Measurements from ENCODE around the gene TOX3. TPM values are rescaled to one million over a fixed set of nuclear protein-coding genes. Genes with fewer than 3 reads are reported as not detected.

The TOX3 gene
- total RNA-seq, 6 donors from 2014 or later, result 0.61 to 22.0 (median 4.9) TPM

DNA sequence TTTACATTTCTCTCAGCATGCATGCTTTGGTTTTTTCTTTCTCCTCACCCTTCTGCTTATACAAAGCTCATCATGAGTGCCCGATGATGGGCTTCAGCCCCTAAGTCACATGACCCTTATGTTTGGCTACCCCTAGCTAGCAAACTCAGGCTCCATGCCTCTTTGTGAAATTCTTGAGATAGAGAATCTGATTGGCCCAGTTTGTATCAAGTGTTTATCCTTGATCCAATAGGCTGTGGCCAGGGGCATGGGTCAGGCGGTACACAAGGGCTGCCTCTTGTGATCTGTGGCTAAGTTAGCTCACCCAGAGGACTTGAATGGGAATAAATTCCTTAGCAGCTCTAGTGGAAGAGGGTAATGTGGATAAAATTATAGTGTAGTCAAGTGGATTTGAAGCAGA, 11.5 kb upstream of the TOX3 start:
- Histone ChIP-seq H3K4me1 (peaks cover 0 to 5% (median 0%) of the 10 kb centered on the region in 4 donors), H3K27me3 (no peaks in the 10 kb centered on the region), H3K36me3 (no peaks in the 10 kb centered on the region), H3K27ac (no peak overlapping the region), H3K4me3 (no peak overlapping the region), H3K9me3 (no peaks in the 10 kb centered on the region)
- 77 to 87% methylated on average over 2 of the region's 2 CpGs for WGBS, 2 donors
- ATAC-seq (ENCODE audit: low FRiP score in 2 of 2) (no peak), DNase-seq (no peak)
- TF ChIP-seq POLR2AphosphoS5 (IDR thresholded peaks at IDR 0.05) (no peak), POLR2A (IDR thresholded peaks at IDR 0.05) (no peak)
- TF ChIP-seq, protein P1, sequence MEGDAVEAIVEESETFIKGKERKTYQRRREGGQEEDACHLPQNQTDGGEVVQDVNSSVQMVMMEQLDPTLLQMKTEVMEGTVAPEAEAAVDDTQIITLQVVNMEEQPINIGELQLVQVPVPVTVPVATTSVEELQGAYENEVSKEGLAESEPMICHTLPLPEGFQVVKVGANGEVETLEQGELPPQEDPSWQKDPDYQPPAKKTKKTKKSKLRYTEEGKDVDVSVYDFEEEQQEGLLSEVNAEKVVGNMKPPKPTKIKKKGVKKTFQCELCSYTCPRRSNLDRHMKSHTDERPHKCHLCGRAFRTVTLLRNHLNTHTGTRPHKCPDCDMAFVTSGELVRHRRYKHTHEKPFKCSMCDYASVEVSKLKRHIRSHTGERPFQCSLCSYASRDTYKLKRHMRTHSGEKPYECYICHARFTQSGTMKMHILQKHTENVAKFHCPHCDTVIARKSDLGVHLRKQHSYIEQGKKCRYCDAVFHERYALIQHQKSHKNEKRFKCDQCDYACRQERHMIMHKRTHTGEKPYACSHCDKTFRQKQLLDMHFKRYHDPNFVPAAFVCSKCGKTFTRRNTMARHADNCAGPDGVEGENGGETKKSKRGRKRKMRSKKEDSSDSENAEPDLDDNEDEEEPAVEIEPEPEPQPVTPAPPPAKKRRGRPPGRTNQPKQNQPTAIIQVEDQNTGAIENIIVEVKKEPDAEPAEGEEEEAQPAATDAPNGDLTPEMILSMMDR (IDR thresholded peaks at IDR 0.05), result no peak

DNA sequence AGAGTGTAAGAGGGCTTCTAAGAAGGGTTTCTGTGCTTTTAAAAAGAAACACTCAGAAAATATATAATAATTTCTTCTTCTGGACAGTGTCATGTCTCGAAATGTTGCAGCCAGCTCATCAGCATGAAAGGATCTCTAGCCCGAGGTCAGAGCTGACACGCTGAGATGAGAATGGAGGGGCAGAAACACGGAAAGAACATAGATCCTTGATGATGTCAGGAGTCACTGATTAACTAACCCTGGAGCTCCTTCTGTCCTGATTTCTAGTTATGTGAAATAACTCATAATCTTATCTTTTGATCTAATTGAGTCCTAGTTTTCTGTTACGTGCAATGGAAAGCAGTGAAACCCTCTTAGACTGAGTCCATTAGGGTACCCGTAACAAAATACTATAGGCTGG, 10.3 kb upstream of the TOX3 start:
- H3K36me3 ChIP-seq, result no peaks in the 10 kb centered on the region
- no peak for ATAC-seq (ENCODE audit: low FRiP score in 2 of 2)
- peaks cover 0 to 10% (median 3%) of the 10 kb centered on the region in 4 donors for H3K4me1 ChIP-seq
- no peak for DNase-seq
- WGBS, 2 donors, result 69 to 79% methylated on average over 6 of the region's 6 CpGs
- H3K27ac ChIP-seq, result no peak overlapping the region
- H3K27me3 ChIP-seq, result no peaks in the 10 kb centered on the region
- H3K4me3 ChIP-seq, result no peak overlapping the region
- TF ChIP-seq, protein P1 (IDR thresholded peaks at IDR 0.05), result no peak
- TF ChIP-seq EP300 (IDR thresholded peaks at IDR 0.05), result no peak
- TF ChIP-seq POLR2AphosphoS5 (IDR thresholded peaks at IDR 0.05), result no peak
- H3K9me3 ChIP-seq, result no peaks in the 10 kb centered on the region

DNA sequence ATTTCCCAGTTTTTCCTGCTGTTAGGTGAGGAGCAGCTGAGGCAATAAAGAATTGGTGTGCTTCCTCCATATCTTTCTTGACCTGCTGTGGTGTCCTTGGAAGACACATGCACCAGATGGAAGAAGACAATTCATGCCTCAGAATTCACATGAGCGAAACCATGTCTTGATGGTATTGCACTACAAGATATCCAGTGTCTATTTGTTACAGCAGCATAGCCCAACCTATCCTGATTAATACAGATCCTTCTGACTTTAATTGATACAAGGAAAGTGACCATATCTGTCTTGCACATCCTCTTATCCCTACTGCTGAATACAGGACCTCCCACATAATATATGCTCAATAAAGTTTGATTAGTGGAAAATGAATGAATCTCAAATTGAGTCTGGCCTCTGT, 9.1 kb upstream of the TOX3 start:
- ATAC-seq (ENCODE audit: low FRiP score in 2 of 2) (no peak), DNase-seq (no peak)
- H3K4me3 ChIP-seq, result no peak overlapping the region
- no peak for TF ChIP-seq POLR2A (IDR thresholded peaks at IDR 0.05)
- TF ChIP-seq, protein P1 (IDR thresholded peaks at IDR 0.05), result no peak
- TF ChIP-seq EP300 (IDR thresholded peaks at IDR 0.05), result no peak
- no peak for TF ChIP-seq POLR2AphosphoS5 (IDR thresholded peaks at IDR 0.05)
- 83 to 86% methylated on average over 1 of the region's 1 CpG for WGBS, 2 donors
- H3K27me3 ChIP-seq, result no peaks in the 10 kb centered on the region
- H3K4me1 ChIP-seq, result peaks cover 0 to 8% (median 4%) of the 10 kb centered on the region in 4 donors
- H3K27ac ChIP-seq, result no peak overlapping the region
- no peaks in the 10 kb centered on the region for H3K9me3 ChIP-seq
- H3K36me3 ChIP-seq, result no peaks in the 10 kb centered on the region

DNA sequence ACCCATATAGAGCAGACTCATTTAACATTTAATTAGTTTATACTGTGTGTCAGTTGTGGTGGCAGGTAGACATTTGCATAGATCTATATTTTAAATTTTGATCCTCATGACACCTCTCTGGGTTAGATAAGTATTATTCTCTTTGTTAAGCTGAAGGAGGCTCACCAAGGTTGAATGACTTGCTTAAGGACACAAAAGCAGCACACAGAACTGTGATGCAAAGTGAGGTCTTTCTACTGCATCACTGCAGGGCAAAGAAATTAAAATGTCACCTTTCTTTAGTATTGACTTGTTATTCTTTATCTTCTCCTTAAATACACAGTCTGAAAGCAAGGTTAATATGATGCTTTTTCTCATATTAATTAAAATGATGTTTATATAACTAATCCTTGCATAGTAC, 8.6 kb upstream of the TOX3 start:
- H3K27me3 ChIP-seq, result no peaks in the 10 kb centered on the region
- ATAC-seq (ENCODE audit: low FRiP score in 2 of 2) (no peak), DNase-seq (no peak)
- H3K36me3 ChIP-seq, result no peaks in the 10 kb centered on the region
- H3K4me1 ChIP-seq, result peaks cover 0 to 8% (median 4%) of the 10 kb centered on the region in 4 donors
- no peaks in the 10 kb centered on the region for H3K9me3 ChIP-seq
- no peak overlapping the region for H3K27ac ChIP-seq
- no peak overlapping the region for H3K4me3 ChIP-seq
- TF ChIP-seq POLR2A (IDR thresholded peaks at IDR 0.05) (no peak), POLR2AphosphoS5 (IDR thresholded peaks at IDR 0.05) (no peak), EP300 (IDR thresholded peaks at IDR 0.05) (no peak)
- TF ChIP-seq, protein P1 (IDR thresholded peaks at IDR 0.05), result no peak

DNA sequence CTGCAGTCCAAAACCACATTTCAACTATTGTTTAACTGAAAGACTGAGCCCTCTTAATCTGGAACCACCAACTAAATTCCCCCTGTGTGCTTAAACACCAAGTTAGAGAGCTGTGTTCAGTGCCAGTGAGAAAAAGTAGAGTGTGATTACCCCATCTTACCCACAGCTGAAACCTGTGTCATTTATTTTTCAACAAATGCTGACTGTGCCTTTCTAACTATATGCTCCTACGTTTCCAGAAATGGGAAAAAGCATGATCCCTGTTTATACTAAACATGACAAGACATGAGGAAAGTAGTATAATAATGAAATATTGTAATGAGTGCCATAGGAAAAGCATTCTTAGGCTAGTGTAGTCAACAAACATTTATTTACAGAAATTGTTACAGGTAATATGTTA, 7.4 kb upstream of the TOX3 start:
- Histone ChIP-seq H3K27ac (no peak overlapping the region), H3K27me3 (no peaks in the 10 kb centered on the region), H3K4me3 (no peak overlapping the region), H3K36me3 (no peaks in the 10 kb centered on the region), H3K4me1 (peaks cover 0 to 8% (median 4%) of the 10 kb centered on the region in 4 donors), H3K9me3 (no peaks in the 10 kb centered on the region)
- WGBS, 2 donors, result 63 to 70% methylated on average over 1 of the region's 1 CpG
- TF ChIP-seq POLR2AphosphoS5 (IDR thresholded peaks at IDR 0.05) (no peak), EP300 (IDR thresholded peaks at IDR 0.05) (no peak), POLR2A (IDR thresholded peaks at IDR 0.05) (no peak)
- TF ChIP-seq, protein P1 (IDR thresholded peaks at IDR 0.05), result no peak
- no peak for DNase-seq
- no peak for ATAC-seq (ENCODE audit: low FRiP score in 2 of 2)

All from upper lobe of left lung (tissue), 6 donors.